GM12872 (cell line): Measurements from ENCODE around the gene FOXO6.

Source experiments
- TF ChIP-seq, protein P1 (sequence below): IDR thresholded peaks from 3 replicates; pipeline ENCODE4 v1.5.1; 2011; ENCODE audit warnings: low read depth, mild to moderate bottlenecking, low read length, moderate library complexity; ENCODE audit not compliant: insufficient read depth

FOXO6 gene

DNA sequence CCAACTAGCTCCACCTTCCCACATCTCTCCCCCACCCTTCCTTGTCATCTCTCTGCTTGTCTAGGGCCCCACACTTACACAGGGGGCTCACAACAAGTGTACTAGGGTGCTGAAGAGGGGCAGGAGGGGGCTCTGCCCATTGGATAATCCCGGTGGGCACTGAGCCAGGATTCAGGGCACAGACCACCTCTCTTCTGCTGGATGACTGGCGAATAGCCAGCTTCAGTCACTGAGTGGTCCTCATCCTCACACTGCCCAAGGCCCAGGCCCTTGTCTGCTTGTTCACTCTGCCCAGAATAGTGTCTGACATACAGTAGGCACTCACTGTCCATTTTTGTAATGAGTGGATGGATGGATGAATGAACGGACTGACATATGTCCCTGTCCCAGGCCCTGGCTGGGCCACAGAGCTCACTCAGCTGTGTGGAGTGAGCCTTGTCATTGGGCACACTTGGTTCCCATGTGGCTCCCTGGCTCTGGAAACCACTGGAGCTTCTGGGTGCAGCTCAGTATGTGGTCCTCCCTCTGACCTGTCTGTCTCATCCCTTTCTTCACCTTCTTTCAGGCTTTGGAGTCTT is 36.6 kb downstream of the FOXO6 start:
- TF ChIP-seq, protein P1, sequence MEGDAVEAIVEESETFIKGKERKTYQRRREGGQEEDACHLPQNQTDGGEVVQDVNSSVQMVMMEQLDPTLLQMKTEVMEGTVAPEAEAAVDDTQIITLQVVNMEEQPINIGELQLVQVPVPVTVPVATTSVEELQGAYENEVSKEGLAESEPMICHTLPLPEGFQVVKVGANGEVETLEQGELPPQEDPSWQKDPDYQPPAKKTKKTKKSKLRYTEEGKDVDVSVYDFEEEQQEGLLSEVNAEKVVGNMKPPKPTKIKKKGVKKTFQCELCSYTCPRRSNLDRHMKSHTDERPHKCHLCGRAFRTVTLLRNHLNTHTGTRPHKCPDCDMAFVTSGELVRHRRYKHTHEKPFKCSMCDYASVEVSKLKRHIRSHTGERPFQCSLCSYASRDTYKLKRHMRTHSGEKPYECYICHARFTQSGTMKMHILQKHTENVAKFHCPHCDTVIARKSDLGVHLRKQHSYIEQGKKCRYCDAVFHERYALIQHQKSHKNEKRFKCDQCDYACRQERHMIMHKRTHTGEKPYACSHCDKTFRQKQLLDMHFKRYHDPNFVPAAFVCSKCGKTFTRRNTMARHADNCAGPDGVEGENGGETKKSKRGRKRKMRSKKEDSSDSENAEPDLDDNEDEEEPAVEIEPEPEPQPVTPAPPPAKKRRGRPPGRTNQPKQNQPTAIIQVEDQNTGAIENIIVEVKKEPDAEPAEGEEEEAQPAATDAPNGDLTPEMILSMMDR: no peak

GRCh38 chr1:41399145-41399795 is 38.0 kb downstream of the FOXO6 start:
- TF ChIP-seq, protein P1: no peak

- TF ChIP-seq, protein P1: no peak
Measured at GRCh38 chr1:41400225-41400624, 39.0 kb downstream of the FOXO6 start.

GRCh38 chr1:41401899-41402298 is 40.7 kb downstream of the FOXO6 start:
- TF ChIP-seq, protein P1: no peak

GRCh38 chr1:41404308-41404761 is 43.1 kb downstream of the FOXO6 start:
- TF ChIP-seq, protein P1: no peak

DNA sequence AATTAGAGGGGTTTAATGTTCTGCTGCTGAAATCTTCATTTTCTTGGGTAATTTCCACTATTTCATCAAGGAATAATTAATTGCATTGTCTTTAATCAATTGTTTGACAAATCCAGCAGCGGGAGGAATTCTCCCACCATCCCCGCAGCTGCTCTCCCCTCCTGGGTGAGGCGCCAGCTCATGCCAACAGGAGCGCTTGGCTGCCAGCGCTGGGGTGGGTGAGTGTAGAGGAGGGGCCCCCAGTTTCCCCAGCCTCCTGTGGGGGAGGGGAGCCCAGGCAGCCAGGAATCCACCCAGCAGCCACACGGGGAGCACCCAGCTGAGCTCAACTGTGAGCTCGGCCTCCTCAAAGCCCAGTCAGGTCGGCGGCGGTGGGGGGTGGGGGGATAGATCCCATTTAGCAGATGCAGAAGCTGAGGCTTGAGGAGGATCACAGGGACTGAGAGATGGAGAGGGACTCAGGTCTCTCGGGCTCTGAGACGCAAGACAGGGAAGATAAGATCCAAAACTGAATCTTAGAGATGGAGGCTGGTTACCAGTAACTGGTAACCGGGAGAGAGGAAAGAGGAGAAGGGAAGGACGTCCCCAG is 46.5 kb downstream of the FOXO6 start:
- TF ChIP-seq, protein P1: no peak

DNA sequence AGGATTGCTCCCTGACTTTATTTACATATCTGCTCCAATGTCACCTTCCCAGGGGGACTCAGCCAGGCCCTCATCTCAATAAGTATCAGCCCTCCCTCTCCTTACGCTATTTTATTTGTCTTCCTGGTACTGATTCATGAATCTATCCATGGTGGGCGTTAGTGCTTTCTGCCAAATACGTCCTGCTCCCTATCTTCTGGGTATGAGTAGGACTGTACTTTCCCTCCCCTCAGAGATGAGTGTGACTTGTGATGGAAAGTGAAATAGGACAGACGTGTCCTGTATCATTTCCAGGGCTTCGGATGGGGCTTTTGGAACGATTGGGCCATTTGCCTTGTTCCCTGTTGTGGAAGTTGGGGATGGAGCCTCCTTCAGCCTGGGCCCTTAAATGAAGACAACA is 47.5 kb downstream of the FOXO6 start:
- TF ChIP-seq, protein P1: no peak
